Mucosa of descending colon (tissue), 3 donors: ENCODE data around the gene DLGAP1. TPM values are rescaled to one million over a fixed set of nuclear protein-coding genes. Genes with fewer than 3 reads are reported as not detected.

ENCODE experiments used
- ATAC-seq: fragments of 200-7000 bp; cut with Tn5 transposase; one replicate; pipeline ENCODE4 v1.9.1; 2020; ENCODE audit warnings: mild to moderate bottlenecking, moderate library complexity
- DNase-seq, 3 donors: peaks; one replicate each; pipeline ENCODE4 v3.0.0-alpha.2; 2020
- H3K36me3 ChIP-seq: fragments of 200-600 bp; one replicate; pipeline ENCODE4 v1.8.0; 2021; ENCODE audit warnings: low read depth, mild to moderate bottlenecking
- H3K4me1 ChIP-seq: fragments of 200-600 bp; one replicate; pipeline ENCODE4 v1.8.0; 2021; ENCODE audit warnings: low read depth, mild to moderate bottlenecking
- H3K4me3 ChIP-seq: fragments of 200-600 bp; one replicate; pipeline ENCODE4 v1.8.0; 2021; ENCODE audit warnings: mild to moderate bottlenecking
- H3K9me3 ChIP-seq: fragments of 200-600 bp; one replicate; pipeline ENCODE4 v1.8.0; 2021; ENCODE audit warnings: mild to moderate bottlenecking
- CTCF ChIP-seq: fragments of 200-600 bp; IDR thresholded peaks from one replicate; pipeline ENCODE4 v1.8.0; 2022; ENCODE audit warnings: antibody characterized with exemption, mild to moderate bottlenecking
- intact Hi-C, 2 donors: fragments of 100-400 bp; cut with DNase I in 1 of 2; cut with micrococcal nuclease in 1 of 2; formaldehyde crosslinking; loops; one replicate each; pipeline versions ENCODE4 v1.11.0 to v1.11.1; 2022; cut with DNase I, micrococcal nuclease
- total RNA-seq, 3 donors: library from RNA; stranded (reverse); fragmentation: NEBNext Ultra II Directional in 2 of 3; extraction: Animal tissue kit (Norgen Biotek cat#: 25700) in 2 of 3; gene quantifications; one replicate each; pipeline versions ENCODE4 v1.2.1 to v1.2.4, GENCODE V29; 2021 to 2023
- donor health status: DM: no; HTN: no; CAD: no; lungs with moderate emphysema.
- donor health status: DM: no; HTN: no; CAD: no.
- donor health status: DM: no; HTN: yes; CAD: no.

DLGAP1 gene
- total RNA-seq, 3 donors from 2014 or later, result 0.46 to 6.8 (median 4.1) TPM

DNA sequence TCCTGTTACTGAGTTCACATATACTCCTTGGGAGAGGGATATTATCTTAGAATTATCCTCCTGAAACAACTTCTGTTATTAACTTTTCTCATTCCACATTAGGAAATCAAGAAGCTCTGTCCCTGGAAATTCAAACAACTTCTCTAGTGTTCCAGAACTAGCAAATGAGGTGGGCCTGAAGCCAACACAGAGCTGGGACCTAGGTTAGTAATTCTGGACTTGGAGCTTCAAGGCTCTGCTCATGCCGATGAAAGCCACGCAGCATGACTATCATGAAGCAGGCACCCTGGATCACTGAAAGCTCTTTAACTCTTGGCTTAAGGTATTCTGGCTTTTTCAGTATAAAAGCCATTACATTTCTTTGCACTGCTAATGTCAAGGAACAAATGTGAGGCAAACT, 762.4 kb downstream of the DLGAP1 start:
- no peak for TF ChIP-seq CTCF
- DNase-seq (no peak), ATAC-seq (no peak)
- Histone ChIP-seq H3K9me3 (no peaks in the 10 kb centered on the region), H3K4me1 (peaks cover 5% of the 10 kb centered on the region), H3K36me3 (no peaks in the 10 kb centered on the region), H3K4me3 (no peak overlapping the region)
- intact Hi-C loops, result no loop called here

- no peak overlapping the region for H3K4me3 ChIP-seq
- intact Hi-C loops, result no loop called here
- peaks cover 5% of the 10 kb centered on the region for H3K4me1 ChIP-seq
- no peak for TF ChIP-seq CTCF
- no peak for DNase-seq
- H3K36me3 ChIP-seq, result no peaks in the 10 kb centered on the region
- no peaks in the 10 kb centered on the region for H3K9me3 ChIP-seq
- no peak for ATAC-seq
Measured at GRCh38 chr18:3692113-3692621, 762.9 kb downstream of the DLGAP1 start.

DNA sequence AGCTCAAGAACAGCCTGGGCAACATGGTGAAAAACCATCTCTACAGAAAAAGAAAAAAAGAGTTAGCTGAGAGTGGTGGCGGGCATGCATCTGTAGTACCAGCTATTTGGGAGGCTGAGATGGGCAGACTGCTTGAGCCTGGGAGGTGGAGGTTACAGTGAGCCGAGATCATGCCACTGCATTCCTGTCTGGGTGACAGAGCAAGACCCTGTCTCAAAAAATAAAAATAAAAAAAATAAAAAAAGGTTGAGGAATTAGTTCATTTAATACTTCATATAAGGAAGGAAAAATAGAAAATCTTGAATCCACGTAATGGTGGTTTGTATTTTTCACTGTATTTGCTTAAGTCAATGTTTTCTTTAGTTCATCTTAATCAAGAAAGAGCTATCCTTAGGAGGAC, 763.4 kb downstream of the DLGAP1 start:
- Histone ChIP-seq H3K4me3 (no peak overlapping the region), H3K36me3 (no peaks in the 10 kb centered on the region), H3K9me3 (no peaks in the 10 kb centered on the region), H3K4me1 (peaks cover 5% of the 10 kb centered on the region)
- no peak for DNase-seq
- no peak for ATAC-seq
- no peak for TF ChIP-seq CTCF
- intact Hi-C loops, result no loop called here

DNA sequence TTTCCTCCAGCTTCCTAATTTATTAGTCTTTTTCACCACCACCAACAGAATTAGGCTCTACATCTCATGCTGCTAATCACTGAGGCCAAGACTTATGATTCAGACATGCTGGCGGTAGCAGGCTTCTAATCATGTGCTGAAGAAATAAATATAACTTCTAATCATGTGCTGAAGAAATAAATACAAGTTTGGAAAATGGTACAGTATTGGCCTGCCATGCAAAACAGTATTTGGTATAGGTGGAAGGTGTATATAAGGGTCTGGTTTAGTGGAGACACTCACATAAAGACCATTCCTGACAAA, 764.4 kb downstream of the DLGAP1 start:
- intact Hi-C loops, result no loop called here
- DNase-seq, result no peak
- no peak for ATAC-seq

DNA sequence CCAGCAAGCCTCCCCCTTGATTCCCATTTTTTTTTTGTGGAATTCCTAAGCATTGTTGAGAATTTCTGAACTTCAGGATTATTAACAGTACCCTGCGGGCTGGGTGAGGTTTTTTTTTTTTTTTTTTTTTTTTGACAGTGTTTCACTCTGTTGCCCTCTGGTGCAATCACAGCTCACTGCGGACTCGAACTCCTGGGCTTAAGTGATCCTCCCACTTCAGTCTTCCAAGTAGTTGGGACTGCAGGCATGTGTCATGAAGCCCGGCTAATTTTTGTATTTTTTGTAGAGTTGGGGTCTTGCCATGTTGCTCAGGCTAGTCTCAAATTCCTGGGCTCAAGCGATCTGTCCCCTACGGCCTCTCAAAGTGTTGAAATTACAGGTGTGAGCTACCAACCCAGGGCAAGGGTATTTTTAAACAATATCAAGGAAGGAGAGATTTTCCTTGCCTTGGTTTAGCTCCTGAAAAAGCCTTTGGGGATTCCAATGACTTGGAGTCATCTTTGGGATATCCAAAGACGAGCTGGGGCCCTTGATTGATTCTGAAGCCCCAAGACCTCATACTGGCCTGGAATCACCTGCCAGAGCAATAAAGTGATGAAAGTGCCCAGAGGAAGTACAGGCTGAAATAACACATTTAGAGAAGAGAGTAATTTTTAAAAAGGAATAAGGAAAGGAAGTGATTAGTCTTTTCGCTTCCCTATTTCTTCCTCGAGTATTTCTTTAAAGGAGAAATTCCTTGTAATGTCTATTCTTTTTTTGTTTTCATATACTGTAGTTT, 764.9 kb downstream of the DLGAP1 start:
- peaks cover 5% of the 10 kb centered on the region for H3K4me1 ChIP-seq
- DNase-seq (no peak), ATAC-seq (no peak)
- TF ChIP-seq CTCF, result no peak
- no peaks in the 10 kb centered on the region for H3K9me3 ChIP-seq
- H3K36me3 ChIP-seq, result no peaks in the 10 kb centered on the region
- intact Hi-C loops, result no loop called here
- H3K4me3 ChIP-seq, result no peak overlapping the region

More for the DNA sequence above, 764.4 kb downstream of the DLGAP1 start:
- Histone ChIP-seq H3K4me1 (peaks cover 5% of the 10 kb centered on the region), H3K36me3 (no peaks in the 10 kb centered on the region), H3K4me3 (no peak overlapping the region), H3K9me3 (no peaks in the 10 kb centered on the region)
- TF ChIP-seq CTCF, result no peak

DNA sequence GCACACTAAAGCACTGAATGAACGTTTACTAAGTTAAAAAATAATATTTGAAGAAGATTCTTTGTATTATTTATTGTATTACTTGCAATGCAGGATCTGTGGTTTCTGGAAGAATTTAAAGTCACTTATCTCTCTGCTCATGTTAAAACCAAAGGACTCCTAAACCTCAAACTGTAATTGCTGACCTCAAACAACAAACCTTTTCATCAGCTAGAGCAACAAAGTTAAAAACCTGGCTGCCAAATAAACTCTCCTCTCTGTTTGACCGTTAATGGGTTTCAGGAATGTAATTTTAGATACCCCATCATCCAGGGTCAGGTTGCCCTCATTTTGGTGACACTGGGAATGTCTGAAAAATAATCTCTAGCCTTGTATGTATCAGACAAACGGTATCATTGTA, 766.0 kb downstream of the DLGAP1 start:
- H3K9me3 ChIP-seq, result no peaks in the 10 kb centered on the region
- ATAC-seq, result no peak
- H3K4me1 ChIP-seq, result peaks cover 5% of the 10 kb centered on the region
- no peak for TF ChIP-seq CTCF
- H3K36me3 ChIP-seq, result no peaks in the 10 kb centered on the region
- intact Hi-C loops, result no loop called here
- DNase-seq, result no peak
- no peak overlapping the region for H3K4me3 ChIP-seq
